Astrocyte (in vitro differentiated cells and primary cell): ENCODE data around the gene TCHHL1. TPM values are rescaled to one million over a fixed set of nuclear protein-coding genes. Genes with fewer than 3 reads are reported as not detected.

Source experiments
- DNase-seq: peaks from one replicate; pipeline ENCODE4 v3.0.0-alpha.2; 2010; ENCODE audit warnings: low read depth
- FAIRE-seq: peaks from 2 replicates; lab custom pipeline; 2011; peaks lifted over from hg19 to GRCh38; lab: Jason Lieb, UNC
- H2AFZ ChIP-seq: 2 replicates; pipeline ENCODE4 v1.6.0; 2012; ENCODE audit warnings: low read depth, low read length, inconsistent platforms
- H3K27ac ChIP-seq: 2 replicates; pipeline ENCODE4 v1.5.1; 2011; ENCODE audit warnings: low read depth, low read length, inconsistent platforms
- H3K27me3 ChIP-seq: 2 replicates; pipeline ENCODE4 v1.6.0; 2011; ENCODE audit warnings: low read length, inconsistent platforms; ENCODE audit not compliant: insufficient read depth
- H3K36me3 ChIP-seq: 2 replicates; pipeline ENCODE4 v1.5.1; 2011; ENCODE audit warnings: low read length, inconsistent platforms; ENCODE audit not compliant: insufficient read depth
- H3K4me1 ChIP-seq: 2 replicates; pipeline ENCODE4 v1.5.1; 2011; ENCODE audit warnings: low read length, inconsistent platforms; ENCODE audit not compliant: insufficient read depth
- H3K4me2 ChIP-seq: 2 replicates; pipeline ENCODE4 v1.6.0; 2012; ENCODE audit warnings: low read length, inconsistent platforms
- H3K4me3 ChIP-seq: 2 replicates; pipeline ENCODE4 v1.5.1; 2011; ENCODE audit warnings: low read depth, mild to moderate bottlenecking, low read length, inconsistent platforms; ENCODE audit not compliant: insufficient read depth
- H3K79me2 ChIP-seq: 2 replicates; pipeline ENCODE4 v1.6.0; 2012; ENCODE audit warnings: mild to moderate bottlenecking, low read length, inconsistent platforms; ENCODE audit not compliant: insufficient read depth
- H3K9ac ChIP-seq: 2 replicates; pipeline ENCODE4 v1.6.0; 2012; ENCODE audit warnings: mild to moderate bottlenecking, low read length, inconsistent platforms
- H3K9me3 ChIP-seq: 2 replicates; pipeline ENCODE4 v1.5.1; 2012; ENCODE audit warnings: low read depth, mild to moderate bottlenecking, low read length, inconsistent platforms; ENCODE audit not compliant: insufficient read depth
- H4K20me1 ChIP-seq: 2 replicates; pipeline ENCODE4 v1.6.0; 2012; ENCODE audit warnings: low read length, inconsistent platforms; ENCODE audit not compliant: insufficient read depth
- H3K27ac Mint-ChIP-seq: one replicate; pipeline ENCODE4 v1.8.0; 2021; ENCODE audit warnings: mild to moderate bottlenecking, mixed read lengths; ENCODE audit not compliant: unreplicated experiment
- H3K27me3 Mint-ChIP-seq: one replicate; pipeline ENCODE4 v1.8.0; 2021; ENCODE audit warnings: low read depth, mixed read lengths; ENCODE audit not compliant: unreplicated experiment
- H3K36me3 Mint-ChIP-seq: one replicate; pipeline ENCODE4 v1.8.0; 2021; ENCODE audit warnings: low read depth, mixed read lengths; ENCODE audit not compliant: unreplicated experiment
- H3K4me1 Mint-ChIP-seq: one replicate; pipeline ENCODE4 v1.8.0; 2021; ENCODE audit warnings: low read depth, mixed read lengths; ENCODE audit not compliant: unreplicated experiment
- H3K4me3 Mint-ChIP-seq: one replicate; pipeline ENCODE4 v1.8.0; 2021; ENCODE audit warnings: mild to moderate bottlenecking, moderate library complexity, mixed read lengths; ENCODE audit not compliant: unreplicated experiment
- H3K9me3 Mint-ChIP-seq: one replicate; pipeline ENCODE4 v1.8.0; 2021; ENCODE audit warnings: mild to moderate bottlenecking, mixed read lengths; ENCODE audit not compliant: unreplicated experiment
- EZH2 ChIP-seq: IDR thresholded peaks from 2 replicates; pipeline ENCODE4 v1.6.1; 2012; ENCODE audit warnings: mild to moderate bottlenecking, low read length, inconsistent platforms; ENCODE audit not compliant: insufficient read depth
- total RNA-seq: library from RNA; stranded (reverse); gene quantifications from 2 replicates; pipeline ENCODE4 v1.2.1, GENCODE V29; 2021
- TF ChIP-seq, protein P1 (sequence below): IDR thresholded peaks from 2 replicates; pipeline ENCODE4 v1.5.1; 2011; ENCODE audit warnings: low read depth, mild to moderate bottlenecking, inconsistent platforms, low read length, moderate library complexity; ENCODE audit not compliant: insufficient read depth

The TCHHL1 gene
- total RNA-seq, 1 donor from 2014 or later: not detected

DNA sequence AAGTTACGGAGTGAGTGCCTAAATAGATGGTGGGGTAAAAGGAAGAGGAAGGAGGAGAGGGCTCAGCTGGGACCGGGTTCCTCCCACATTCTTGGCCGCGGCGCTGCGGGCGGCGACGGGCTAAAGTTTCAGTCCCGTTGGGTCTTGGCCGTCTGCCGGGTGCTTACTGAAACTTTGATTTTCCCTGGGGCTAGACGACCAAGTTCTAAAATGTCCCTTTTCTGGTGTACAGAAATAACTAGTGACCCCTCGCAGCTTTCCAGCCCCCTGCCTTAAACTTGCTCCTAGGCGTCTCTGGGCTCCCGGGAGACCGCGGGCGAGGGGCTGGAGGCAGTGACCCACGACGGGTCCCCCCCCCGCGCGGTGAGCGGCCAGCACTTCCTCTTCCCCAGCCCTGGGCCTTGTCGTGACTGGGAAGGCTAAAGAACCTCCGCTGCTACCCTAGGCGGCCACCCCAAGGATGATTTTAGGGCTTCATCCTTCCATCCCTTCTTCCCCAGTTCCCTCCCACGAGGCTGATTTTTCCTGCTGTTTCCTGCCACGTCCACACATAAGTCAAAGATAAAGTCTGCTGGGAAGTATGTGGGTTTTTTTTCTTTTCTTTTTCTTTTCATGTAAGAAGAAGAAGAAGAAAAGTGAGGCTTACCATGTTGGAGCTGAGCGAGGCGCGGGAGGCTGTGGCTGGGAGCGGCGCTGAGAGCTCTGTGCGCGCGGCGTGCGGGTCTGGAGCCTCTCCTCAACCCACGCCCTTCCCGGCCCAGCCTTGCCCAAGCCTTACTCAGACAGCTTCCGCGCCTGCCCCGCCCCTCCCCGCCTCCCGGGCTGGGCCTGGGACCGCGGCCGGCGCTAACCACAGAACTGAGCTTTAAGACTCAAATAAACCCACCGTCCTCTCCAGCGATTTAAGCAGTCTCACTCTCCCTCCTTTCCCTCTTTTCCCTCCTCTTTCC lies 52.3 kb downstream of the TCHHL1 start, which contains the start of gene S100A11:
TSS of gene S100A11 (minus strand) at position 738 of the 950 bp plus-strand sequence. CDS start at position 649, 89 bp downstream.
- Histone ChIP-seq H3K27me3 (peaks cover 17% of the 10 kb centered on the region), H3K4me1 (peaks cover 19% of the 10 kb centered on the region), H2AFZ (peak within 1 kb of the TSS; percentile 65), H3K9ac (peak within 1 kb of the TSS; percentile 99), H3K79me2 (peaks cover 40% of the 10 kb centered on the region), H3K36me3 (peaks cover 23% of the 10 kb centered on the region), H4K20me1 (peaks cover 43% of the 10 kb centered on the region), H3K4me3 (peak within 1 kb of the TSS; percentile 96), H3K9me3 (no peaks in the 10 kb centered on the region), H3K27ac (peak within 1 kb of the TSS; percentile 94), H3K4me2 (peak within 1 kb of the TSS; percentile 85)
- DNase-seq: peak; percentile 76
- no peak for TF ChIP-seq EZH2
- TF ChIP-seq, protein P1, sequence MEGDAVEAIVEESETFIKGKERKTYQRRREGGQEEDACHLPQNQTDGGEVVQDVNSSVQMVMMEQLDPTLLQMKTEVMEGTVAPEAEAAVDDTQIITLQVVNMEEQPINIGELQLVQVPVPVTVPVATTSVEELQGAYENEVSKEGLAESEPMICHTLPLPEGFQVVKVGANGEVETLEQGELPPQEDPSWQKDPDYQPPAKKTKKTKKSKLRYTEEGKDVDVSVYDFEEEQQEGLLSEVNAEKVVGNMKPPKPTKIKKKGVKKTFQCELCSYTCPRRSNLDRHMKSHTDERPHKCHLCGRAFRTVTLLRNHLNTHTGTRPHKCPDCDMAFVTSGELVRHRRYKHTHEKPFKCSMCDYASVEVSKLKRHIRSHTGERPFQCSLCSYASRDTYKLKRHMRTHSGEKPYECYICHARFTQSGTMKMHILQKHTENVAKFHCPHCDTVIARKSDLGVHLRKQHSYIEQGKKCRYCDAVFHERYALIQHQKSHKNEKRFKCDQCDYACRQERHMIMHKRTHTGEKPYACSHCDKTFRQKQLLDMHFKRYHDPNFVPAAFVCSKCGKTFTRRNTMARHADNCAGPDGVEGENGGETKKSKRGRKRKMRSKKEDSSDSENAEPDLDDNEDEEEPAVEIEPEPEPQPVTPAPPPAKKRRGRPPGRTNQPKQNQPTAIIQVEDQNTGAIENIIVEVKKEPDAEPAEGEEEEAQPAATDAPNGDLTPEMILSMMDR: no peak
- no peaks in the 10 kb centered on the region for H3K27me3 Mint-ChIP-seq
- peak within 1 kb of the TSS; percentile 100 for H3K4me3 Mint-ChIP-seq
- H3K27ac Mint-ChIP-seq: peak within 1 kb of the TSS; percentile 100
- FAIRE-seq: no peak
- peaks cover 23% of the 10 kb centered on the region for H3K4me1 Mint-ChIP-seq
- H3K9me3 Mint-ChIP-seq: peaks cover 5% of the 10 kb centered on the region
- H3K36me3 Mint-ChIP-seq: peaks cover 21% of the 10 kb centered on the region

GRCh38 chr1:152035539-152036266 lies 53.2 kb downstream of the TCHHL1 start:
- Histone ChIP-seq H3K4me1 (peaks cover 19% of the 10 kb centered on the region), H3K27ac (peak overlapping the region; percentile 94), H3K4me2 (peak overlapping the region; percentile 85), H3K27me3 (peaks cover 10% of the 10 kb centered on the region), H3K9me3 (no peaks in the 10 kb centered on the region), H3K9ac (peak overlapping the region; percentile 99), H4K20me1 (peaks cover 43% of the 10 kb centered on the region), H3K36me3 (peaks cover 26% of the 10 kb centered on the region), H3K79me2 (peaks cover 40% of the 10 kb centered on the region), H3K4me3 (peak overlapping the region; percentile 96), H2AFZ (no peak overlapping the region)
- TF ChIP-seq EZH2: no peak
- TF ChIP-seq, protein P1: no peak
- Mint-ChIP-seq H3K4me3 (peak overlapping the region; percentile 100), H3K36me3 (peaks cover 26% of the 10 kb centered on the region), H3K27me3 (no peaks in the 10 kb centered on the region), H3K9me3 (peaks cover 5% of the 10 kb centered on the region), H3K27ac (peak overlapping the region; percentile 100), H3K4me1 (peaks cover 24% of the 10 kb centered on the region)
- FAIRE-seq (no peak), DNase-seq (no peak)
